Ramos (cell line): ENCODE data around the gene DEFB124.
"Not testable (repeated sequence)": the region's sequence is repeated elsewhere in the genome, so short reads cannot be mapped to it uniquely, and the experiment has no call there.

ENCODE experiments used
- in situ Hi-C: fragments of 300-500 bp; cut with MboI; formaldehyde crosslinking; loops from one replicate; pipeline ENCODE4 v1.14.3; 2022; ENCODE audit warnings: low sequenced_read_pairs; ENCODE audit not compliant: unreplicated experiment

The DEFB124 gene

GRCh38 chr20:31430568-31431115, 44.3 kb downstream of the DEFB124 start:
- in situ Hi-C loops, result no loop called here

DNA sequence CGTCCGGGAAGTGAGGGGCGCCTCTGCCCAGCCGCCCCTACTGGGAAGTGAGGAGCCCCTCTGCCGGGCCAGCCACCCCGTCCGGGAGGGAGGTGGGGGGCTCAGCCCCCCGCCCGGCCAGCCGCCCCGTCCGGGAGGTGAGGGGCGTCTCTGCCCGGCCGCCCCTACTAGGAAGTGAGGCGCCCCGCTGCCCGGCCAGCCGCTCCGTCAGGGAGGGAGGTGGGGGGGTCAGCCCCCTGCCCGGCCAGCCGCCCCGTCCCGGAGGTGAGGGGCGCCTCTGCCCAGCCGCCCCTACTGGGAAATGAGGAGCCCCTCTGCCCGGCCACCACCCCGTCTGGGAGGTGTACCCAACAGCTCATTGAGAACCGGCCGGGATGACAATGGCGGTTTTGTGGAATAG, 47.4 kb downstream of the DEFB124 start:
- in situ Hi-C loops, result not testable (repeated sequence)

GRCh38 chr20:31426891-31427551, 47.9 kb downstream of the DEFB124 start:
- in situ Hi-C loops, result not testable (repeated sequence)

GRCh38 chr20:31425797-31426196, 49.1 kb downstream of the DEFB124 start:
- in situ Hi-C loops, result no loop called here

GRCh38 chr20:31418307-31418706, 56.6 kb downstream of the DEFB124 start:
- in situ Hi-C loops, result no loop called here

DNA sequence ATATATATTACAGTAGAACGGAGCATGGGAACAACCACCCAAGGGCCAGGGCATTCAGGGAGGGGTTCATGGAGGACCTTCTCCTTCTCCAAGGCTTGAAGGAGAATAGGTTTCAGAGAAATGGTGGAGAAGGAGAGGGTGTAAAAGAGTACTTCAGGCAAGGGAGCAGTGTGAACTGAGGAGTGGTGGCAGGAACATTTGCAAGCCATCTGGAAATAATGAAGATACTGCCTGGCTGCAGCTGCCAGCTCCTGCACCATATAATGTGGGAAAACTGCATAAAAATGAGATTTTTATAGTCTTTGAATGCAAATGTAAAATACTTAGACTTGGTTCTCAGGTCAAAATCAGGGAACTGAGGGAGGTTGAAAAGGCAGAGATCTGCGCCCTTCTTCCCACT, 59.3 kb downstream of the DEFB124 start:
- in situ Hi-C loops, result no loop called here
